ENCODE results near the gene ASCL1.

DNA sequence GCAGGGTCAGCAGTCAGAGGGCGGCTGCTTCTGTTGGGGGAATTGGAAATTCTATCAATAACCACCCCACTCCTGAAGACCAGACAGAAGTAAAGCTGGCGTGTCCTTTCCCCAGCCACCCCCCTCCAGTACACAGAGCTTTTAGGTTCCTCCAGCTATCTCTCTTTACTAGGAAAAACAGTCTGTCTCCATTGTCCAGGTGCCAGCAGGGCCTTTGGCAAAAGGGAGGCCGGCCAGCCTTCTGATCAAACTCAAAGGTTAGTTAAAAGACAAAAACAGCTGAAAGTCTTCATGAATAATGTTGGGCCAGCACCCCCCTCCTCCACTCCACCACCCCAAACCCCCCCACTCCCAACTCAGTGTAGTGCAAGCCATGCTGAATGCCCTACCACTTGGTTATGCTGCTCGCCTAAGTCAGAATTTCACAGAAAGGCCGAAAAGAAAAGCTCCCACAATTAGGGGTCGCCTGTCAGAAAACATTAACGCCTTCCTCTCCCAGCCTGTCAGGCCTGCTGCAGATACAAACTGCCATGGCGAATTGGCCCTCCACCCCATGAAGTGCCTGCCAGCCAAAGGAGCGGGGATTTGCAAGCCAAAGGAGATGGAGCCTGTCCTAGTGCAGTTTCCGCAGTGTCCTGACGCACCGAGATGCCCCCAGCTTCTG lies 8.9 kb downstream of the ASCL1 start:
- no peak for TF ChIP-seq GABPA (tag; conservative IDR thresholded peaks at IDR 0.05; ENCODE audit: low read depth)
- no peak for TF ChIP-seq ZNF263 (CRISPR knock-in tag; IDR thresholded peaks at IDR 0.05; ENCODE audit: borderline replicate concordance)
- no peak for TF ChIP-seq RBM17 (IDR thresholded peaks at IDR 0.05; ENCODE audit: borderline replicate concordance, low read depth, low read length)
- TF ChIP-seq, protein P1, sequence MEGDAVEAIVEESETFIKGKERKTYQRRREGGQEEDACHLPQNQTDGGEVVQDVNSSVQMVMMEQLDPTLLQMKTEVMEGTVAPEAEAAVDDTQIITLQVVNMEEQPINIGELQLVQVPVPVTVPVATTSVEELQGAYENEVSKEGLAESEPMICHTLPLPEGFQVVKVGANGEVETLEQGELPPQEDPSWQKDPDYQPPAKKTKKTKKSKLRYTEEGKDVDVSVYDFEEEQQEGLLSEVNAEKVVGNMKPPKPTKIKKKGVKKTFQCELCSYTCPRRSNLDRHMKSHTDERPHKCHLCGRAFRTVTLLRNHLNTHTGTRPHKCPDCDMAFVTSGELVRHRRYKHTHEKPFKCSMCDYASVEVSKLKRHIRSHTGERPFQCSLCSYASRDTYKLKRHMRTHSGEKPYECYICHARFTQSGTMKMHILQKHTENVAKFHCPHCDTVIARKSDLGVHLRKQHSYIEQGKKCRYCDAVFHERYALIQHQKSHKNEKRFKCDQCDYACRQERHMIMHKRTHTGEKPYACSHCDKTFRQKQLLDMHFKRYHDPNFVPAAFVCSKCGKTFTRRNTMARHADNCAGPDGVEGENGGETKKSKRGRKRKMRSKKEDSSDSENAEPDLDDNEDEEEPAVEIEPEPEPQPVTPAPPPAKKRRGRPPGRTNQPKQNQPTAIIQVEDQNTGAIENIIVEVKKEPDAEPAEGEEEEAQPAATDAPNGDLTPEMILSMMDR (IDR thresholded peaks at IDR 0.05 in 2 of 3, conservative IDR thresholded peaks at IDR 0.05 in 1 of 3; ENCODE audit: insufficient read depth in 2 of 3, low read depth in 1 of 3, low read length in 3 of 3) = no peak
- no peak for TF ChIP-seq ARID2 (IDR thresholded peaks at IDR 0.05)
- no peak for TF ChIP-seq JUNB (CRISPR knock-in tag; conservative IDR thresholded peaks at IDR 0.05)
- no peak for TF ChIP-seq CBX5 (IDR thresholded peaks at IDR 0.05; ENCODE audit: borderline replicate concordance, low read depth)
- TF ChIP-seq TCF7L2 (IDR thresholded peaks at IDR 0.05; ENCODE audit: low read depth, low read length) = no peak
- TF ChIP-seq POLR2AphosphoS5 (IDR thresholded peaks at IDR 0.05; ENCODE audit: control insufficient read depth, insufficient read depth, low read depth, low read length) = no peak
- no peak for TF ChIP-seq ZNF589 (CRISPR knock-in tag; IDR thresholded peaks at IDR 0.05; ENCODE audit: low read depth)
- TF ChIP-seq ZFP1 (CRISPR knock-in tag; IDR thresholded peaks at IDR 0.05) = no peak
- TF ChIP-seq SMARCC2 (IDR thresholded peaks at IDR 0.05; ENCODE audit: low read depth) = no peak
- no peak for TF ChIP-seq ZFP30 (CRISPR knock-in tag; IDR thresholded peaks at IDR 0.05; ENCODE audit: borderline replicate concordance)
- TF ChIP-seq, protein P2, sequence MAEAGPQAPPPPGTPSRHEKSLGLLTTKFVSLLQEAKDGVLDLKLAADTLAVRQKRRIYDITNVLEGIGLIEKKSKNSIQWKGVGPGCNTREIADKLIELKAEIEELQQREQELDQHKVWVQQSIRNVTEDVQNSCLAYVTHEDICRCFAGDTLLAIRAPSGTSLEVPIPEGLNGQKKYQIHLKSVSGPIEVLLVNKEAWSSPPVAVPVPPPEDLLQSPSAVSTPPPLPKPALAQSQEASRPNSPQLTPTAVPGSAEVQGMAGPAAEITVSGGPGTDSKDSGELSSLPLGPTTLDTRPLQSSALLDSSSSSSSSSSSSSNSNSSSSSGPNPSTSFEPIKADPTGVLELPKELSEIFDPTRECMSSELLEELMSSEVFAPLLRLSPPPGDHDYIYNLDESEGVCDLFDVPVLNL (CRISPR knock-in tag; IDR thresholded peaks at IDR 0.05; ENCODE audit: low read depth) = no peak
